ENCODE results near the gene BTBD6.

GRCh38 chr14:105217774-105218173 is 30.6 kb upstream of the BTBD6 start:
- TF ChIP-seq CTCF (IDR thresholded peaks at IDR 0.05) (no peak), POLR2A (IDR thresholded peaks at IDR 0.05) (no peak)

Measured in esophagus squamous epithelium (tissue), 4 donors.